Measurements from ENCODE around the gene CAPN14. TPM values are rescaled to one million over a fixed set of nuclear protein-coding genes. Genes with fewer than 3 reads are reported as not detected.

The CAPN14 gene, protein sequence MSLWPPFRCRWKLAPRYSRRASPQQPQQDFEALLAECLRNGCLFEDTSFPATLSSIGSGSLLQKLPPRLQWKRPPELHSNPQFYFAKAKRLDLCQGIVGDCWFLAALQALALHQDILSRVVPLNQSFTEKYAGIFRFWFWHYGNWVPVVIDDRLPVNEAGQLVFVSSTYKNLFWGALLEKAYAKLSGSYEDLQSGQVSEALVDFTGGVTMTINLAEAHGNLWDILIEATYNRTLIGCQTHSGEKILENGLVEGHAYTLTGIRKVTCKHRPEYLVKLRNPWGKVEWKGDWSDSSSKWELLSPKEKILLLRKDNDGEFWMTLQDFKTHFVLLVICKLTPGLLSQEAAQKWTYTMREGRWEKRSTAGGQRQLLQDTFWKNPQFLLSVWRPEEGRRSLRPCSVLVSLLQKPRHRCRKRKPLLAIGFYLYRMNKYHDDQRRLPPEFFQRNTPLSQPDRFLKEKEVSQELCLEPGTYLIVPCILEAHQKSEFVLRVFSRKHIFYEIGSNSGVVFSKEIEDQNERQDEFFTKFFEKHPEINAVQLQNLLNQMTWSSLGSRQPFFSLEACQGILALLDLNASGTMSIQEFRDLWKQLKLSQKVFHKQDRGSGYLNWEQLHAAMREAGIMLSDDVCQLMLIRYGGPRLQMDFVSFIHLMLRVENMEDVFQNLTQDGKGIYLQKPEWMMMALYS
- 4.1 TPM for total RNA-seq

DNA sequence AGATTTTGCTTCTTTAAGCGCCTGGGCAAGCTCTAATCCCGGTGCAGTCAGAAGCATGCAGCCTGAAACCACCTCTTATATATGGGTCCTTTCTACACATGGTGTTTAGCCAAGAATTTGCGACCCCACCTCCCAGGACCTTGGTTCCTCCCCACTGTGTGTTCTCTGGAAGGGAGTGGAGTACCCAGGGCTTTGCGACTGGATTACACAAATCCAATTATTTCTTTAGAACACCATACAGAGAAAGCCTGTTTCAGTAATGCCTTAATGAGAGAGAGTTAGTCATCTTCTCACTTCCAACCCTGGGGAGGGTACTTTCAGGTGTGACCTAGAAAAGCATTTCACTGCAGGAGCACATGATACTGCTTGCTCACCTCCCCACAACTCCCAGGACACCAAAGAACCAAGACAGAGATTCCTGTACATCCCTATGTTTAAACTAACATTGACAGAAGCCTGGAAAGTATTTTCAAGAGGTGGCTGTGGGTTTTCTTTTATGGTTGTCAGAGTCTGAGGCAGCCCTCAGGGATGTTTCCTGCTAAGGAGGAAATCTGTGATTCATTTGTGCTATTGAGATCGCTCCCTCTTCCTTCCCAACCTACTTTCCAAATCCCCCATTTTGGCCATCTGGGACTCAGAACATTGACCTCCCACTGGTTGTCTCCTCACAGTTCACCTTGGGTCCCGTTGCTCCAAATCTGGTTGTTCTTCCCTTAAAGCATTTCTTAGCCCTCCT lies at the start of gene CAPN14:
CAPN14 (minus strand) TSS at position 51 of the 736 bp plus-strand sequence. CDS start 12,068 bp downstream, outside the sequence.

DNA sequence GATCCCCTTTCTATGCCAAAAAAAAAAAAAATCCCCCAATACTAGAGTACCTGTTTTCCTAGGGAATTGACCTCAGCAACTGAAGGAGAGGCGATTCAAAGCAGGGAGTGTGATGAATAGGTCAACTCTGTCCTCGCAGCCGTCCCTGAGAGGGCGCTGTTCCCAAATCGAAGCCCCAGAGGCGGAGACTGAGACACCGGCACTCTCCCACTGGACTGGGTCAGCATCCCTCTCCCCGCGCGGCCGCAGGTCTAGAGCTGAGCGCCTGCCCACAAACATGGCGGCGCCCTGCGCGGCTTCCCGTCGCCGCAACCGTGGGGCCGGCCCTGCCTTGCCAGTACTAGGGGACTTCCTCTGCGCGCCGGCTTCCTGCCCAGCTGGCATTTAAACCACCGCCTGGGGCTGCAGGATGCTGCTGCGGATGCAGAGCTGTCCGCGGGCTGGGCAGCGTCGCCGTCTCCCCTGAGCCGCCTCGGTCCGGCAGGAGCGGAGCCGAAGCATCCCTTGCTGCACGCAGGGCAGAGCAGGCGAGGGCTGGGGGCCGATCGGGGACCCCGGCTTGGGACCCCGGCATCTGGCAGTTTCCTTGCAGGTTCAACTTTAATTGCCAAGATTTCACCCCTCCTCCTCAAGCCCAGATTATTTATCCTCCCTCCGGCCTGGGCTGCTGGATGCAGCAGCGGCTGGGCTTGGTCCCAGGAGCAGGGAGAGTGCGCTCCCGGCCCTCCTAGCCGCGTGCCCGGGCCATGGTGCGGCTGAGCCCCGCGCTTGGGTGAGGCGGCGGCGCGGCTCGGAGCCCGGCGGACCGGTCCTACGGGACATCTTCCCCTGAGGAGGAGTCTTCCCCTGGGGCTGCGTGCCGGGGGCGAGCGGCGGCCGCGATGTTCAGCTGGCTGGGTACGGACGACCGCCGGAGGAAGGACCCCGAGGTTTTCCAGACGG lies 16.7 kb upstream of the CAPN14 start, which contains the start of gene EHD3:
EHD3 (plus strand) TSS at position 412 of the 942 bp plus-strand sequence; CDS start at position 882, 470 bp downstream.

DNA sequence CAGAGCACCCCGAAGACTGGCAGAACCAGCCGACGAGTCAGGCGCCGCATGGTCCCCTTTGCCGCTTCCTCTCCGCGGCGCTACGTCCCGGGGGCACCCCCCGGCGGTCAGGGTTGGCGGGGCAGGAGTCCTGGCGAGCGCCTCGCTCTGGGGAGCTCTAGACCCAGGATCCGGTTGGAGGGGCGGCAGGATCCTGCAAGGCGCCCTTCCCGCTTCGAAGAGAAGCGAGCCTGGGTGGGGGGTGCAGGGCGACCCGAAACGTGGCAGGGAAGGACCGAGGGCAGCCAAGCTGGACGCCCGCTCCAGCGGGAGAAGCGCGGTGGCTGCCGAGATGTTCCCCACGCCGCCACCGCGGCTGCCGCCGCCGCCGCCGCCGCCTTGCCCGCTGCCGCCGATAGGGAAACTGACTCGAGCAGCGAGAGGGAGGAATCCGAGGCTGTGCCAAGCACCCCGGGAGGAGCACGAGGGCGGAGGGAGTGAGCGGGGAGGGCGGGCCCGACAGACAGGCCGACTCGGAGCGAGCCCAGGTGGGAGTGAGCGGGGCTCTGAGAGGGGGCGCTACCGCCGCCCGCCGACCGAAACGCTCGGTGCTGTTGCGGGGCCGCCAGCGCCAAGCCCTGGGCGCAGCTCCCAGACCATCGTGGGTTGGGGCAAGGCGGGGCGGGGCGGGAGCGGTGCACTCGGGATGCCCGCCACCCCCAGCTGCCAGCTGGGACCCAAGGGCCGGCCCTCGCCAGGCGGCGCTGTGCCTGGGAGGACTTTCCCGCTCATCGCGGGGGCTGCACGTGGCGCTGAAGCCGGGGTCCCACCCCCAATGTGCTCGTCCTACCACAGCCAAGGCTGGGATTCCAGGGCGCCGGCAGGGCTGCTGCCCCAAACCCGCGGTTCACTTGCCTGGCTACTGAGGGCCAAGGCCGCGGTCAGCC lies 79.0 kb downstream of the CAPN14 start, which contains the start of gene GALNT14:
GALNT14 (minus strand) TSS at position 404 of the 926 bp plus-strand sequence; CDS start at position 50, 354 bp downstream.

Small RNA genes lying within 50 kb of the gene (small RNA-seq; reads per million reads assigned to genes)
- gene RNA5SP90 (ENCODE audit: low replicate concordance) = not detected

Other genes starting within 250 kb of the CAPN14 start
- 16.0 TPM for gene GALNT14, start 79.1 kb downstream of the CAPN14 start, total RNA-seq
- gene EHD3, start 16.6 kb upstream of the CAPN14 start, total RNA-seq = 10.3 TPM
- gene XDH, start 197.2 kb upstream of the CAPN14 start, total RNA-seq = under 0.01 TPM

Measured in parietal lobe (tissue), 2 donors.